Endothelial cell of umbilical vein (primary cell): ENCODE data around the gene TEX26.

Experiments used
- FOS ChIP-seq: IDR thresholded peaks from 2 replicates; pipeline ENCODE4 v1.6.1; 2011; ENCODE audit warnings: mild to moderate bottlenecking, low read length, moderate library complexity, borderline replicate concordance; ENCODE audit not compliant: insufficient read depth
- POLR2A ChIP-seq: IDR thresholded peaks from 2 replicates; pipeline ENCODE4 v1.6.1; 2012; ENCODE audit warnings: low read depth, mild to moderate bottlenecking, control low read depth, low read length
- POLR2AphosphoS5 ChIP-seq: IDR thresholded peaks from 2 replicates; pipeline ENCODE4 v1.6.1; 2012; ENCODE audit warnings: low read depth, mild to moderate bottlenecking, control low read depth, low read length, moderate library complexity; ENCODE audit not compliant: insufficient read depth
- TF ChIP-seq, protein P1 (sequence below), 2 donors: IDR thresholded peaks; 1 replicate in 1 of 2; 2 replicates in 1 of 2; pipeline ENCODE4 v1.5.1; 2011; ENCODE audit warnings: low read length in 2 of 2, mild to moderate bottlenecking in 2 of 2, moderate library complexity in 2 of 2, control low read depth in 1 of 2, inconsistent platforms in 1 of 2, low read depth in 1 of 2; ENCODE audit not compliant: insufficient read depth in 1 of 2; ENCODE audit errors: extremely low read depth in 1 of 2

DNA sequence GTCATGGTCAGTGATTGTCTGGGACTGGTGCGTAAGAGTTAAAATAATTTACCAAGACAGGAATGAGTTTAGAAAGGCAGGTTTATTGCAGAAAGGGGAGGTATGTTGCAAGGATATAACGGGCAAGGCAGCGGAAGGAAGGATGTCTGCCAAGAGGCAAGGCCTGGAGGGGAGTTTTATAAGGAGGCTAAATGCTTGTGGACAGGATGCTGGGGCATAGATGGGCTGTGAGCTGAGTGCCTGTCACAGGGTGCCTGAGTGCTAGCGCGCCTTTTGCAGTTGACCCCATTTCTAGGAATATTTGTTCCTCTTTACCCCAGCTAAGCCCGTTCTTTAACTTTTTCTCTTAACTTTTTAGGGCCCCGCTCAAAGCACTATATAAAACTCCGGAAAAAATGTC lies 58.7 kb downstream of the TEX26 start:
- TF ChIP-seq, protein P1, sequence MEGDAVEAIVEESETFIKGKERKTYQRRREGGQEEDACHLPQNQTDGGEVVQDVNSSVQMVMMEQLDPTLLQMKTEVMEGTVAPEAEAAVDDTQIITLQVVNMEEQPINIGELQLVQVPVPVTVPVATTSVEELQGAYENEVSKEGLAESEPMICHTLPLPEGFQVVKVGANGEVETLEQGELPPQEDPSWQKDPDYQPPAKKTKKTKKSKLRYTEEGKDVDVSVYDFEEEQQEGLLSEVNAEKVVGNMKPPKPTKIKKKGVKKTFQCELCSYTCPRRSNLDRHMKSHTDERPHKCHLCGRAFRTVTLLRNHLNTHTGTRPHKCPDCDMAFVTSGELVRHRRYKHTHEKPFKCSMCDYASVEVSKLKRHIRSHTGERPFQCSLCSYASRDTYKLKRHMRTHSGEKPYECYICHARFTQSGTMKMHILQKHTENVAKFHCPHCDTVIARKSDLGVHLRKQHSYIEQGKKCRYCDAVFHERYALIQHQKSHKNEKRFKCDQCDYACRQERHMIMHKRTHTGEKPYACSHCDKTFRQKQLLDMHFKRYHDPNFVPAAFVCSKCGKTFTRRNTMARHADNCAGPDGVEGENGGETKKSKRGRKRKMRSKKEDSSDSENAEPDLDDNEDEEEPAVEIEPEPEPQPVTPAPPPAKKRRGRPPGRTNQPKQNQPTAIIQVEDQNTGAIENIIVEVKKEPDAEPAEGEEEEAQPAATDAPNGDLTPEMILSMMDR (IDR thresholded peaks at IDR 0.05; ENCODE audit: extremely low read depth in 1 of 2, insufficient read depth in 1 of 2, low read depth in 1 of 2, low read length in 2 of 2), result no peak
- TF ChIP-seq POLR2AphosphoS5 (no peak), POLR2A (no peak), FOS (no peak)
